ENCODE measurements around the gene NRXN3.

The NRXN3 gene

GRCh38 chr14:78173346-78174035 is 3.3 kb downstream of the NRXN3 start:
- DNase-seq (ENCODE audit: low read depth), result no peak

GRCh38 chr14:78175412-78175811 is 5.2 kb downstream of the NRXN3 start:
- no peak for DNase-seq (ENCODE audit: low read depth)

- no peak for DNase-seq (ENCODE audit: low read depth)
These were observed 7.9 kb downstream of the NRXN3 start for GRCh38 chr14:78178071-78178470.

GRCh38 chr14:78178971-78179370 is 8.8 kb downstream of the NRXN3 start:
- DNase-seq (ENCODE audit: low read depth), result no peak

- DNase-seq (ENCODE audit: low read depth), result no peak
These were observed 11.1 kb downstream of the NRXN3 start for GRCh38 chr14:78181270-78181669.

- DNase-seq (ENCODE audit: low read depth), result no peak
These were observed 12.5 kb downstream of the NRXN3 start for GRCh38 chr14:78182722-78183121.

GRCh38 chr14:78184157-78184556 is 14.0 kb downstream of the NRXN3 start:
- DNase-seq (ENCODE audit: low read depth), result no peak

- DNase-seq (ENCODE audit: low read depth), result no peak
These were observed 16.1 kb downstream of the NRXN3 start for GRCh38 chr14:78186277-78186676.

- DNase-seq (ENCODE audit: low read depth), result no peak
These were observed 18.7 kb downstream of the NRXN3 start for GRCh38 chr14:78188882-78189281.

GRCh38 chr14:78195431-78195830 is 25.3 kb downstream of the NRXN3 start:
- no peak for DNase-seq (ENCODE audit: low read depth)

- no peak for DNase-seq (ENCODE audit: low read depth)
These were observed 26.1 kb downstream of the NRXN3 start for GRCh38 chr14:78196323-78196722.

GRCh38 chr14:78197051-78197450 is 26.9 kb downstream of the NRXN3 start:
- DNase-seq (ENCODE audit: low read depth), result no peak

GRCh38 chr14:78202163-78202562 is 32.0 kb downstream of the NRXN3 start:
- DNase-seq (ENCODE audit: low read depth), result no peak

GRCh38 chr14:78202976-78203375 is 32.8 kb downstream of the NRXN3 start:
- no peak for DNase-seq (ENCODE audit: low read depth)

GRCh38 chr14:78207414-78207813 is 37.2 kb downstream of the NRXN3 start:
- no peak for DNase-seq (ENCODE audit: low read depth)

- no peak for DNase-seq (ENCODE audit: low read depth)
These were observed 50.1 kb downstream of the NRXN3 start for GRCh38 chr14:78220273-78220672.

- DNase-seq (ENCODE audit: low read depth), result no peak
These were observed 52.6 kb downstream of the NRXN3 start for GRCh38 chr14:78222746-78223145.

GRCh38 chr14:78227248-78228077 is 57.3 kb downstream of the NRXN3 start:
- DNase-seq (ENCODE audit: low read depth), result no peak

GRCh38 chr14:78228702-78229327 is 58.6 kb downstream of the NRXN3 start:
- no peak for DNase-seq (ENCODE audit: low read depth)

- no peak for DNase-seq (ENCODE audit: low read depth)
These were observed 62.2 kb downstream of the NRXN3 start for GRCh38 chr14:78232231-78233000.

GRCh38 chr14:78238141-78238540 is 68.0 kb downstream of the NRXN3 start:
- no peak for DNase-seq (ENCODE audit: low read depth)

- no peak for DNase-seq (ENCODE audit: low read depth)
These were observed 70.4 kb downstream of the NRXN3 start for GRCh38 chr14:78240567-78240966.
